Measurements from ENCODE around the gene NAA16.

Gene NAA16

GRCh38 chr13:41361491-41361890 lies 50.4 kb downstream of the NAA16 start:
- no peak for DNase-seq

- DNase-seq = no peak
Observed at GRCh38 chr13:41364043-41364442, 53.0 kb downstream of the NAA16 start.

GRCh38 chr13:41365631-41366030 lies 54.6 kb downstream of the NAA16 start:
- DNase-seq = no peak

GRCh38 chr13:41370736-41371135 lies 59.7 kb downstream of the NAA16 start:
- no peak for DNase-seq

- DNase-seq = no peak
Observed at GRCh38 chr13:41377446-41377845, 66.4 kb downstream of the NAA16 start.

GRCh38 chr13:41382431-41382830 lies 71.4 kb downstream of the NAA16 start:
- DNase-seq = no peak

GRCh38 chr13:41383386-41383785 lies 72.3 kb downstream of the NAA16 start:
- DNase-seq = no peak

- DNase-seq = no peak
Observed at GRCh38 chr13:41384749-41385503, 73.9 kb downstream of the NAA16 start.

GRCh38 chr13:41386211-41386610 lies 75.1 kb downstream of the NAA16 start:
- no peak for DNase-seq

GRCh38 chr13:41387576-41387975 lies 76.5 kb downstream of the NAA16 start:
- no peak for DNase-seq

GRCh38 chr13:41388143-41388881 lies 77.2 kb downstream of the NAA16 start:
- DNase-seq = no peak

GRCh38 chr13:41389580-41389979 lies 78.5 kb downstream of the NAA16 start:
- no peak for DNase-seq

GRCh38 chr13:41394166-41394565 lies 83.1 kb downstream of the NAA16 start:
- no peak for DNase-seq

- peak in 1 of 5 donors; percentile 28 for DNase-seq
Observed at GRCh38 chr13:41398494-41399170, 87.6 kb downstream of the NAA16 start.

- DNase-seq = no peak
Observed at GRCh38 chr13:41401366-41401765, 90.3 kb downstream of the NAA16 start.

- DNase-seq = no peak
Observed at GRCh38 chr13:41402691-41403511, 91.8 kb downstream of the NAA16 start.

- DNase-seq = no peak
Observed at GRCh38 chr13:41403983-41404382, 92.9 kb downstream of the NAA16 start.

GRCh38 chr13:41405367-41405766 lies 94.3 kb downstream of the NAA16 start:
- DNase-seq = no peak

GRCh38 chr13:41407380-41407779 lies 96.3 kb downstream of the NAA16 start:
- no peak for DNase-seq

- DNase-seq = no peak
Observed at GRCh38 chr13:41408121-41408520, 97.1 kb downstream of the NAA16 start.

GRCh38 chr13:41408746-41409145 lies 97.7 kb downstream of the NAA16 start:
- no peak for DNase-seq

- no peak for DNase-seq
Observed at GRCh38 chr13:41409611-41410010, 98.5 kb downstream of the NAA16 start.

- DNase-seq = no peak
Observed at GRCh38 chr13:41411060-41411459, 100.0 kb downstream of the NAA16 start.

Data from T-helper 1 cell (primary cell).